NCI-H146 treated with DMSO at 0.1 percent for 48 hours (cell line): ENCODE data around the gene SPINK8.
"Not testable (repeated sequence)": the region's sequence is repeated elsewhere in the genome, so short reads cannot be mapped to it uniquely, and the experiment has no call there.

Experiments
- DNase-seq: peaks from one replicate; lab custom pipeline; 2025; ENCODE audit not compliant: unreplicated experiment; lab: John Stamatoyannopoulos, UW

SPINK8 gene

GRCh38 chr3:48331706-48332435 lies 1.6 kb downstream of the SPINK8 start:
- not testable (repeated sequence) for DNase-seq

- DNase-seq: no peak
These were observed 12.5 kb downstream of the SPINK8 start for GRCh38 chr3:48320996-48321395.

GRCh38 chr3:48318713-48319468 lies 14.6 kb downstream of the SPINK8 start:
- DNase-seq: no peak

GRCh38 chr3:48314542-48314941 lies 18.9 kb downstream of the SPINK8 start:
- no peak for DNase-seq

- no peak for DNase-seq
These were observed 26.5 kb downstream of the SPINK8 start for GRCh38 chr3:48306860-48307530.

- no peak for DNase-seq
These were observed 27.2 kb downstream of the SPINK8 start for GRCh38 chr3:48306290-48306689.

- no peak for DNase-seq
These were observed 28.1 kb downstream of the SPINK8 start for GRCh38 chr3:48305396-48305795.

GRCh38 chr3:48303021-48303420 lies 30.4 kb downstream of the SPINK8 start:
- no peak for DNase-seq

GRCh38 chr3:48301800-48302166 lies 31.7 kb downstream of the SPINK8 start:
- peak; percentile 1 for DNase-seq

- peak; percentile 61 for DNase-seq
These were observed 32.3 kb downstream of the SPINK8 start, which contains the start of gene NME6 for GRCh38 chr3:48301020-48301799. Gene NME6, minus strand, starts transcription at chr3:48301367.

GRCh38 chr3:48299746-48300712 lies 33.4 kb downstream of the SPINK8 start:
- DNase-seq: no peak

GRCh38 chr3:48297111-48297810 lies 36.2 kb downstream of the SPINK8 start:
- DNase-seq: no peak

- no peak for DNase-seq
These were observed 36.8 kb downstream of the SPINK8 start for GRCh38 chr3:48296699-48297098.

GRCh38 chr3:48294611-48295263 lies 38.7 kb downstream of the SPINK8 start:
- no peak for DNase-seq

- DNase-seq: no peak
These were observed 43.8 kb downstream of the SPINK8 start for GRCh38 chr3:48289659-48290058.

- DNase-seq: no peak
These were observed 46.4 kb downstream of the SPINK8 start for GRCh38 chr3:48287034-48287433.

GRCh38 chr3:48286308-48286707 lies 47.2 kb downstream of the SPINK8 start:
- DNase-seq: no peak

- no peak for DNase-seq
These were observed 47.8 kb downstream of the SPINK8 start for GRCh38 chr3:48285675-48286074.

- no peak for DNase-seq
These were observed 48.3 kb downstream of the SPINK8 start for GRCh38 chr3:48285132-48285531.
